ENCODE data around the gene PRRT2.
"Not testable (repeated sequence)": the region's sequence is repeated elsewhere in the genome, so short reads cannot be mapped to it uniquely, and the experiment has no call there.

Gene PRRT2

DNA sequence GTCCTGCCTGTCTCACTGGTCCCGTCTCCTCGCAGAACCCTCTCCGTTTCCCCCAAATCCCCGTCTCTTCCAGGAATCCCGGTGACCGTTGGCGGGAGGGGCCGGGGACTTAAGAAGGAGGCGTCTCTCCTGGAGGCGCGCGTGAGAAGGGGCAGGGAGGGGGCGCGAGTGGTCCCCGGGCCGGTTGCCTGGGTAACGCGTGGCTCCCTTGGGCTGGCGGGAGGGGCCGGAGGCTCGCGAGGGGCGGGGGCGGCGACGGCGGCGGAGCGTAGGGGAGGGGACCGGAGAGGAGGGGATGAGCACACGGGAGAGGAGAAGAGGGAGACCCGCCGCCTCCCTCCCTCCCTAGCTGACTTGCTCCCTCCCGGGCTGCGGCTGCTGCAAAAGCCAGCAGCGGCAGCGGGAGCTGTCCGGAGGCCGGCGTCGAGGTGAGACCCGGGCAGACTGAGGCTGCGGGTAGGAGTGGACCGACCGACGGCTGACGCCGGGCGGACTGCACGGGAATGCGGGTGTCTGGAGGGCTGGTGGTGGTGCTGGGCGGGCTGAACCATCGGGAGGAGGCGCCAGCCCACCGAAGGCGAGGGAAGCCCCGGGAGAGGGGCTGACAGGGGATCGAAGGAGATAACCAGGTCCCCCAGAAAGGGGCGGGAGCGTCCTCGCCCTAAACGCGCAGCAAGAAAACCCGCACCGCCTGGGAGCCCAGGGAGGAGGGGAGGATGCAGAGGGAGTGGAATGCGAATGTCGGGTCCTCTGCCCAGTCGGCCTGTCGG is at the start of gene PRRT2:
TSS of gene PRRT2 (plus strand) at position 298 of the 770 bp plus-strand sequence. CDS start 862 bp downstream, outside the sequence.
- DNase-seq, result peak; percentile 18

- no peak for DNase-seq
Observed at GRCh38 chr16:29763326-29763725, 48.7 kb upstream of the PRRT2 start.

DNA sequence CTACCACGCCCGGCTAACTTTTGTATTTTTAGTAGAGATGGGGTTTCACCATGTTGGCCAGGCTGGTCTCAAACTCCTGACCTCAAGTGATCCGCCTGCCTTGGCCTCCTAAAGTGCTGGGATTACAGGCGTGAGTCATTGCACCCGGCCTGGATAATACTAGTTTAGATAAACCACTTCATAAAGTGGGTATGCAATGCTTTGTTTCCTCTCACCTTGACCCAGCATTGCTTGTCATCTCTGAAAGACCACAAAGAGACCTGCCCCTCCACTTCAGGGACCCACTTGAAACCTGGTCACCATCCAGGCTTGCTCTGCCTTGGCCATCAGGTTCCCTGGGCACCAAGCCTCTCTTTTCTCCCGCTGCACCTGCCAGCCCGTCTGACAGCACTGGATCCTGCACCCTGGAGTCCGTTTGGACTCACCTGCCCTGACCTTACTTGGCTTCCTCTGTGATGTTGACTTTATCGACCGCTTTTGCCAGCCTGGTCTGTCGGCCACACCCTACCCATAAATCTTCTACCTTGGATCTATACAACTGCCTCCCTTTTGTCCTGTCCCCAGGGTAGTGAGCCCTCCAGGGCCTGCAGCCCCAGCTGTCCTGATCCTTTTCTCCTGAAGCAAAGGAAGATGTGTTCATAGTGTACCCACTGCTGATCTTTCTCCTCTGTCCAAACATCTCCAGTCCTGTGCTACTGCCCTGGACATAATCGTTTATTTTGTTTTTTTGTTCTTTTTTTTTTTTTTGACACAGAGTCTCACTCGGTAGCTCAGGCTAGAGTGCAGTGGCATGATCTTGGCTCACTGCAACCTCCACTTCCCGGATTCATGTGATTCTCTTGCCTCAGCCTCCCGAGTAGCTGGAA is 46.6 kb upstream of the PRRT2 start:
- DNase-seq, result no peak

DNA sequence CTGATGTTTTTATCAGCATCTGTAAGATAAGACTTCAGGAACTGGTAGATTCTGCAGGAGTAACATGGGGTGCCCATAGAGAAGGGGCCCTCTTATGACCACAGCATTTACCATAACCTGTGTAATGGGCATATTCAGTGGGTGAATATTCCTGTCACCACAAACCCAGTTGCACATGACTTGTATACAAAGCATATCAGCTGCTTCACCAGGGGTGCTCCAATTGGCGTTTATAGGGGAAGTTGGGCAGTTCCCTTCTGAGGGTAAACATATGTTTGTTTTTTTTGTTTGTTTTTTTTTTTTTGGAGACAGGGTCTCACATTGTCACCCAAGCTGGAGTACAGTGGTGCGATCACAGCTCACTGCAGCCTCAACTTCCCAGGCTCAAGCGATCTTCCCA is 45.4 kb upstream of the PRRT2 start:
- no peak for DNase-seq

DNA sequence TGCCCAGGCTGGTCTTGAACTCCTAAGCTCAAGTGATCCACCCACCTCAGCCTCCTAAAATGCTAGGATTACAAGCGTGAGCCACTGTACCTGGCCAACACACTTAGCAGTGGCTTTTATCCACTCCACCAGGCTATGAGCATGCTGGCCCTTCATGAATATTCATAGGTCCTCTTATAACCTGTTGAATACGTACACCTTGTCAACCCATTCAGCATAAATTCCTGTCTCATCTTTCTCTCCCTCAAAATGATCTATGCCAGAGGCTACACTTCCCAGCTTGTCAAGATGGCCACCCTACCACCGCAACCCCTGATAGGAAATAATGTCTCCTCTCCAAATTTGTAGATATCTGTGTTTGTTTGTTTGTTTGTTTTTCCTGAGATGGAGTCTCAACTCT is 44.9 kb upstream of the PRRT2 start:
- no peak for DNase-seq

DNA sequence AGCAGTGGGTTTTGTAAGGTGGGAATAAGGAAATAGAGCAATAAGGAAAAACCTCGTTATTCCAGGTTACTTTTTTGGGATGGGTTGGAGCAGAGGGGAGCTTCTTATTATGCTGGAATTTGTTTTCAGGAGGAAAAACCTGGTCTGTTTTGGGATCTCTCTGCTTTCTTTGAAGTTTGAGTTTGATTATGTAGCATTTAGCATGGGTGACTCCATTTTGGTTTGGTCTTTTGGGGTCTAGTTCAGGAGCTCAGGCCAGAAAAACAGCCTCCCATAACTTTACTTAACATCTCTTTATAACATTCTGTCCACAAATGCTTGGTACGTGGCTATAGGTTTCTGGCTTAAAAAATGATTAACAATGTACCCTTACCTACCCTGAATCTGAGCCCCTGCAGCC is 42.5 kb upstream of the PRRT2 start:
- DNase-seq, result no peak

DNA sequence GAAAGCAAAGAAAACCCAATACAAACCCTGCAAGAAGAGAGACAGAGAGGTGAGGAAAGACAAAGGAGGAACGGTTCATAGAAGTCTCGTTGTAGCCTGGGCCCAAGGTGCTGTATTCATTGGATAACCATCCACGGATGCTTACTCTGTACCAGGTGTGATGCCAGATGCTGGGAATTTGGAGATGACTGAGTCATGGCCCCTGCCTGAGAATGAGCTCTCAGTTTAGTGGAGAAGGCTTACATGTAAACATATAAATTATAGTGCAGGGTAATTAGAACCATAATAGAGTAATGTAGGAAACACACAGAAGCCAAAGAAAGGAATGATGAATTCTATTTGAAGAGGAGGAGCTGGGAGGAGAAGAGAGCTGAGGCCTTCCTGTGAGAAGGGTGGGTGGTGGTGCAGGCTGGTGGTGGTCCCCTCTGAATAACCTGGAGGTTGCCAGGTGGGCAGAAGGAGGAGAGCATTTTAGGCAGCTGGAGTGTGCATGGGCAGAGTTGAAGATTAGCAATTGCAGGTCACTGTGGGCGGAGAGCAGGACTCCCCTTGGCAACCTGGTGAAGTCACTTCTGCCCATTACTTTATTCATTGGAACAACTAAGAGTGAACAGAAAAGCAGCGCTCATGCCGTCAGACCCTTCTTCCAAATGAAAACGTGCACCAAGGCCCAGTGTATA is 41.6 kb upstream of the PRRT2 start:
- DNase-seq, result no peak

GRCh38 chr16:29772330-29772729 is 39.7 kb upstream of the PRRT2 start:
- not testable (repeated sequence) for DNase-seq

DNA sequence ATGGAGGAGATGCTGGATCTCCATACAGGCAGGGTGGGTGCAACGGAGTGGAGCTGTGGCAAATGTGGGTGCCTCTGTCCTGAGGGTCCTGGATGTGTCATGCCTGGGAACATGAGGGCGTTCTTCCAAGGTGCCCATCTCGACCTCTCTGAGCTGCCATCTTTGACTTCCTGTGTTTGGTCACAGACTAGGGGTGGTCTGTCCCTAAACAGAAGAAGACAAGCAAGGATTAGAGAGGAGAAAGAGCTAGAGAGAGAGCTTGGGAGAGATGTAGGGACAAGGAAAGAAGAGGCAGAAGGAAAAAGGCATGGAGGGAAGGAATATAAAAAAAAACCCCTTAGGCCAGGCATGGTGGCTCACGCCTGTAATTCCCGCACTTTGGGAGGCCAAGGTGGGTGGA is 37.3 kb upstream of the PRRT2 start:
- DNase-seq, result no peak

DNA sequence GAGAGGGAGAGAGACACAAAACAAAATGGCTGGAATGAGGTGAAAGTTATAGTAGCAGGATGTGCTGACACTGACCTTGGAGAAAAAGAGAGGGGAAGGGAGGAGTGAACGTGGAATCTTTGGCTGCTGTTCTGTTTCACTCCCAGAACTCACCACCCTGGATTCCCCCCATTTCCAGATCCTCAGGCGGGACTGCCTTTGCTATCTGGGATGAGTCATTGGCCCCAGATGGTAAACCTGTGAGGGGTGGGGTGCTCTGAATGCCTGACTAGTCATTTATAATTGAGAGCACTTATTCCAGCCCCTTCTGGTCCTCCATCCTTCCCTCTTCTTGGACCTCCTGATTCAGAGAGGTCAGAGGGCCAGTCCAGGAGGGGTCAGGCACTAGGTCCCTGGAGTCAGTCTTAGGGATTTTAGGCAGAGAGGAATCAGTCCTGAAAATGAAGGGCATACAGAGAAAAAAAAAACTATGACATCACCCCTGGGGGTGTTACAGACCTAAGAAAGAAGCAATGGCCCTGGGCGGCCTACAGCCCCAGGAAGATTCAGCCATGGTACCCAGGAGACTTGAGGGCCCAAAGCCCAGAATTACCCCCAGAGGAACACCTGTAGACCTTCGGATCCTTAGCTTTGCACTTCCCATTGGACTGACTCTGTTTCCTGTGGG is 36.1 kb upstream of the PRRT2 start:
- DNase-seq, result no peak

DNA sequence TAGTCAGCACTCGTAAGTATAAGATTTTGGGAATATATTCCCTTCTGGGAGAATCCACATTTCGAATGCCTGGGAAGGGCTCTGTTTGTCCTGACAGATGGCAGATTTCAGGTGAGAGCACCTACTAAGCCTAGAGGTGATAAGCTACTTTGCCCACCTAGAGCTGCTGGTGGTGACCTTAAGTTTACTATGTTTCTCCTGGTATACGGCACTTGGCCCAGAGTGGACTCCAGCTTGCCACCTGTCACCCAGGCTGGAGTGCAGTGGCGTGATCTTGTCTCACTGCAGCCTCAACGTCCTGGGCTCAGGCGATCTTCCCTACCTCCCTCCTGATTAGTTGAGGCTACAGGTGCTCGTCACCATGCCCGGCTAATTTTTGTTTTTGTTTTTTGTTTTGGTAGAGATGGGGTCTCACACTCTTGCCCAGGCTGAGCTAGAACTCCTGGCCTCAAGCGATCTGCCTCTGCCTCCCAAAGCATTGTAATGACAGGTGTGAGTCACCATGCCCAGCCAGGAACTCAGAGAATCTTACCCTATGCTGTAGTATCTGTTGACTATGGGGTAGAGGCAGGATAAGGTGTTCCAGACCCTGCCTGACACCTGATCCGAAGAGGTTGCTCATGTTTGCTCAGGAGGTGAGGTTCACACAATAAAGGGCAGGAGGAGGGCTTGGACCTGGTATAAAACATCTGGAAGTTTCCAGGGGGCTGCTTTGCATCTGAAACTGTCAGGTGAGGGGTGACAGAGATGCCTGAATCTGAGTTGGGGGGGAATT is 34.2 kb upstream of the PRRT2 start, which contains the start of gene ZG16:
TSS of gene ZG16 (plus strand) at position 681 of the 775 bp plus-strand sequence. CDS start 1,011 bp downstream, outside the sequence.
- DNase-seq, result no peak

GRCh38 chr16:29779474-29779873 is 32.5 kb upstream of the PRRT2 start:
- no peak for DNase-seq

- not testable (repeated sequence) for DNase-seq
Observed at GRCh38 chr16:29783094-29783953, 28.7 kb upstream of the PRRT2 start.

DNA sequence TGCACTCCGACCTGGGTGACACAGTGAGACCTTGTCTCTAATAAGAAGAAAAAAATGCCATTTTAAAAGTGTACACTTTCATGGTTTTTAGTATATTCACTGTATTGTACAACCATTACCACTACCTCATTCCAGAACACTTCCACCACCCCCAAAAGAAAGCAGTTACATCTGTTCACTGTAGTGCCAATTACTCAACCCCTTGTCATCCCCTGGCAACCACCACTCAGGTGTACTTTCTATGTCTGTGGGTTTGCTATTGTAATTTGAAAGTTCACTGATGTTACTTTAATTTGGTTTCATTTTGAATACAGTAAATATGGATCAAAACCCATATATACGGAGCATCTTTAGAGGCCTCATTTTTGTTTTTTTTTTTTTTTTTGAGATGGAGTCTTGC is 27.8 kb upstream of the PRRT2 start:
- no peak for DNase-seq

GRCh38 chr16:29784901-29785500 is 27.0 kb upstream of the PRRT2 start:
- peak; percentile 72 for DNase-seq

DNA sequence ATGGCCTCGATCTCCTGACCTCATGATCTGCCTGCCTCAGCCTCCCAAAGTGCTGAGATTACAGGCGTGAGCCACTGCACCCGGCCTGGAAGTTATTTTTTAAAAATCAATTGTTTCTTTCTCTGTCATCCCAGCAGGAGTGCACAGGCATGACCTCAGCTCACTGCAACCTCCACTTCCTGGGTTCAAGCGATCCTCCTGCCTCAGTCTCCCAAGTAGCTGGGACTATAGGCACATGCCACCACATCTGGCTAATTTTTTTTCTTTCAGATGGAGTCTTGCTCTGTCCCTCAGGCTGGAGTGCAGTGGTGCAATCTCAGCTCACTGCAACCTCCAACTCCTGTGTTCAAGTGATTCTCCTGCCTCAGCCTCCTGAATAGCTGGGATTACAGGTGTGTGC is 24.8 kb upstream of the PRRT2 start:
- not testable (repeated sequence) for DNase-seq

GRCh38 chr16:29789775-29790182 is 22.2 kb upstream of the PRRT2 start:
- no peak for DNase-seq

DNA sequence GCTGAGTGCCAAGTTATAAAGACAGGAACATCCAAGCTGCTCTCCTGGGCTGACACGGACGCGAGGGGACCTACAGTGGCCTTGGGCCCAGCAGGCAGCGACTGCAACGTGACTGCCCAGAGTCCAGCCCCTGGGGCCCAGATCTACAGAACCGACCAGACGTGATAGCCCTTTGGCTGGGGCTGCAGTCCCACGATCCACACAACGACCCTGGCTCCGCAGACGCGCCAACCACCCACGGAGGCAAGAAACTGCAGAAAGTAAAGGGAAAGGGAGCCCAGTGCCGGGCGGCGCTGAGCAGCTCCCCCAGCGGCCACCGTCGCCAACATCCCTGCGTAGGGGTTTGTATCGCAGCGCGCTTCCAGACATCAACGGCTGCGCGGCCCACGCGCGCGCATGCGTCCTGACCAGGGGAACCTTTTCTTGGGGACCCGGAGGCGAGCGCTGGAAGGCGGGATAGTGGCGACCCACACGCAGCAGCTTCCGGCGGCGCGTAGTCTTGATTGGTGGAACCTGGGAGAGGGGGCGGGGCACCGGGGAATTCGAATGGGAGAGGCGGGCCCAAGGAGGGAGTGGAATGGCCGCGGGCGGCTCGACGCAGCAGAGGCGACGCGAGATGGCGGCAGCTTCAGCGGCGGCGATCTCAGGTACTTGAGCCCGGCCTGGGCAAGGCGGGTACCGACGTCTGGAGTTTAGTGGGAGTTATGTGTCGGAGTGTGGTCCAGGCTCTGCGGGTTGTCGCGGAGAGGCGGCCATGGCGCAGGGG is 21.6 kb upstream of the PRRT2 start, which contains the start of gene KIF22:
TSS of gene KIF22 (plus strand) at position 569 of the 766 bp plus-strand sequence. CDS start at position 578, 9 bp downstream.
- DNase-seq, result peak; percentile 99

Data from activated effector memory CD4-positive, alpha-beta T cell treated with Interleukin-2 at 50 U/mL for 16 hours (primary cell).